Endothelial cell of umbilical vein (primary cell): ENCODE results near the gene C16orf86. TPM values are rescaled to one million over a fixed set of nuclear protein-coding genes. Genes with fewer than 3 reads are reported as not detected.

Source experiments
- BruUV-seq: library from RNA; stranded (reverse); fragments of 400-500 nt; replicated peaks from 2 replicates; lab custom pipeline; 2021; lab: Mats Ljungman, UMichigan
- CTCF ChIA-PET: fragments of 300-600, 350-600 bp; sonication (Branson Sonifier 250); formaldehyde crosslinking; loops from one replicate; lab custom pipeline; 2021; ENCODE audit warnings: antibody characterized with exemption, inconsistent platforms; lab: Charles Lee
- POLR2A ChIA-PET: fragments of 300-600, 350-600 bp; sonication (Branson Sonifier 250); formaldehyde crosslinking; loops from one replicate; lab custom pipeline; 2021; ENCODE audit warnings: antibody characterized with exemption, inconsistent platforms; lab: Charles Lee
- DNase-seq: peaks from one replicate; pipeline ENCODE4 v3.0.0-alpha.2; 2011; ENCODE audit warnings: low read depth, low spot score
- FAIRE-seq: peaks from 2 replicates; lab custom pipeline; 2011; peaks lifted over from hg19 to GRCh38; lab: Jason Lieb, UNC
- H2AFZ ChIP-seq: 2 replicates; pipeline ENCODE4 v1.6.0; 2012; ENCODE audit warnings: low read depth, low read length, control low read depth, inconsistent platforms
- H3K27ac ChIP-seq: 2 replicates; pipeline ENCODE4 v1.5.1; 2011; ENCODE audit warnings: low read depth, mild to moderate bottlenecking, control low read depth, low read length, moderate library complexity; ENCODE audit not compliant: insufficient read depth
- H3K27me3 ChIP-seq, 2 experiments: 2 replicates each; pipeline versions ENCODE4 v1.6.0 to v1.6.1; 2011; ENCODE audit warnings: low read length in 2 of 2, mixed read lengths in 1 of 2; ENCODE audit not compliant: control insufficient read depth in 2 of 2, insufficient read depth in 2 of 2
- H3K36me3 ChIP-seq, 2 experiments: 2 replicates in 1 of 2; 3 replicates in 1 of 2; pipeline ENCODE4 v1.5.1; 2011; ENCODE audit warnings: low read length in 2 of 2, mild to moderate bottlenecking in 1 of 2, moderate library complexity in 1 of 2; ENCODE audit not compliant: control insufficient read depth in 2 of 2, insufficient read depth in 2 of 2; ENCODE audit errors: extremely low read depth in 1 of 2
- H3K4me1 ChIP-seq: 3 replicates; pipeline ENCODE4 v1.5.1; 2011; ENCODE audit warnings: mild to moderate bottlenecking, low read length; ENCODE audit not compliant: control insufficient read depth, insufficient read depth; ENCODE audit errors: extremely low read depth
- H3K4me2 ChIP-seq: 2 replicates; pipeline ENCODE4 v1.6.1; 2011; ENCODE audit warnings: low read length, control low read depth, mixed read lengths; ENCODE audit not compliant: insufficient read depth
- H3K4me3 ChIP-seq, 3 experiments: fragments of 200-600 bp in 1 of 3; sonication (generic), shearing (Covaris generic) in 1 of 3; replicated peaks in 1 of 3; 2 replicates each; pipeline ENCODE4 v1.5.1; 2011 to 2016; ENCODE audit warnings: control low read depth in 3 of 3, low read length in 3 of 3, mild to moderate bottlenecking in 2 of 3, inconsistent platforms in 1 of 3, low read depth in 1 of 3, moderate library complexity in 1 of 3; ENCODE audit not compliant: insufficient read depth in 1 of 3
- H3K79me2 ChIP-seq: 2 replicates; pipeline ENCODE4 v1.6.0; 2012; ENCODE audit warnings: low read length, inconsistent platforms; ENCODE audit not compliant: control insufficient read depth, insufficient read depth
- H3K9ac ChIP-seq: replicated peaks from 2 replicates; pipeline ENCODE3; 2011; ENCODE audit warnings: low read length, control low read depth; ENCODE audit not compliant: insufficient read depth; ENCODE audit errors: extremely low read depth
- H3K9me1 ChIP-seq: replicated peaks from 3 replicates; pipeline ENCODE4 v1.6.0; 2011; ENCODE audit warnings: mild to moderate bottlenecking, low read length; ENCODE audit not compliant: control insufficient read depth, insufficient read depth; ENCODE audit errors: extremely low read depth
- H3K9me3 ChIP-seq: replicated peaks from 2 replicates; pipeline ENCODE4 v1.5.1; 2012; ENCODE audit warnings: low read length, inconsistent platforms; ENCODE audit not compliant: control insufficient read depth, insufficient read depth
- H4K20me1 ChIP-seq: replicated peaks from 2 replicates; pipeline ENCODE3; 2011; ENCODE audit warnings: mild to moderate bottlenecking, low read length; ENCODE audit not compliant: control insufficient read depth, insufficient read depth; ENCODE audit errors: extremely low read depth
- CTCF ChIP-seq, 2 donors: IDR thresholded peaks; 1 replicate in 1 of 2; 2 replicates in 1 of 2; pipeline ENCODE4 v1.5.1; 2011; ENCODE audit warnings: low read length in 2 of 2, mild to moderate bottlenecking in 2 of 2, moderate library complexity in 2 of 2, control low read depth in 1 of 2, inconsistent platforms in 1 of 2, low read depth in 1 of 2; ENCODE audit not compliant: insufficient read depth in 1 of 2; ENCODE audit errors: extremely low read depth in 1 of 2
- FOS ChIP-seq: IDR thresholded peaks from 2 replicates; pipeline ENCODE4 v1.6.1; 2011; ENCODE audit warnings: mild to moderate bottlenecking, low read length, moderate library complexity, borderline replicate concordance; ENCODE audit not compliant: insufficient read depth
- GATA2 ChIP-seq: IDR thresholded peaks from 2 replicates; pipeline ENCODE4 v1.7.0; 2011; ENCODE audit warnings: low read depth, mild to moderate bottlenecking, moderate library complexity, mixed read lengths, low read length; ENCODE audit not compliant: insufficient read length, insufficient read depth
- JUN ChIP-seq: IDR thresholded peaks from 2 replicates; pipeline ENCODE4 v1.6.1; 2011; ENCODE audit warnings: borderline replicate concordance, low read depth; ENCODE audit not compliant: insufficient read length, insufficient read depth
- MAX ChIP-seq: IDR thresholded peaks from 2 replicates; pipeline ENCODE4 v1.6.1; 2011; ENCODE audit not compliant: insufficient read depth, insufficient read length
- MYC ChIP-seq: IDR thresholded peaks from one replicate; pipeline ENCODE4 v1.6.1; 2011; ENCODE audit warnings: mild to moderate bottlenecking, low read depth, low read length
- POLR2AphosphoS5 ChIP-seq: IDR thresholded peaks from 2 replicates; pipeline ENCODE4 v1.6.1; 2012; ENCODE audit warnings: low read depth, mild to moderate bottlenecking, control low read depth, low read length, moderate library complexity; ENCODE audit not compliant: insufficient read depth
- dilution Hi-C: fragments of 300-500 bp; cut with MboI; formaldehyde crosslinking; loops from one replicate; pipeline ENCODE4 v1.15.0; 2019; ENCODE audit warnings: low sequenced_read_pairs; ENCODE audit not compliant: extremely low pct_ligation_motif_present
- intact Hi-C: fragments of 100-400 bp; cut with micrococcal nuclease; formaldehyde crosslinking; loops from one replicate; pipeline ENCODE4 v1.10.0; 2022
- polyA plus RNA-seq, 4 experiments: library from polyadenylated mRNA; depleted of rRNA in 3 of 4; stranded (reverse) in 3 of 4; unstranded in 1 of 4; fragments of >200 nt; gene quantifications; 2 replicates each; pipeline versions ENCODE4 v1.2.1 to v1.2.3, GENCODE V29; 2011 to 2012; ENCODE audit warnings: missing spikeins in 1 of 4
- total RNA-seq: library from RNA; stranded (reverse); gene quantifications from 2 replicates; pipeline ENCODE4 v1.2.3, GENCODE V29; 2021

The C16orf86 gene
- total and polyA plus RNA-seq, 2 donors (not counting 3 experiments of a cell fraction or from before 2014, with no cell fraction given) = 0.62 to 0.98 TPM

- H3K79me2 ChIP-seq = no peaks in the 10 kb centered on the region
- no peaks in the 10 kb centered on the region for H4K20me1 ChIP-seq
- peaks cover 5% of the 10 kb centered on the region for H3K4me1 ChIP-seq
- no peaks in the 10 kb centered on the region for H3K9me1 ChIP-seq
- H2AFZ ChIP-seq = no peak overlapping the region
- FAIRE-seq (no peak), DNase-seq (no peak)
- H3K9ac ChIP-seq = no peak overlapping the region
- no peaks in the 10 kb centered on the region for H3K9me3 ChIP-seq
- BruUV-seq = no TSS peak
- H3K4me3 ChIP-seq = no peak overlapping the region
- CTCF ChIA-PET = interaction anchor here (1.6 kb wide), 1 partner anchor 133 kb away, joined by 6 read pairs; no protein-coding TSS in a partner anchor
- POLR2A ChIA-PET = interaction anchor here (0.5 kb wide), 1 partner anchor 9 kb away, joined by 4 read pairs; no protein-coding TSS in a partner anchor
- no peak for TF ChIP-seq POLR2AphosphoS5
- TF ChIP-seq MYC = no peak
- no peak for TF ChIP-seq FOS
- no peak for TF ChIP-seq GATA2
- TF ChIP-seq JUN = no peak
- no peak for TF ChIP-seq MAX
- TF ChIP-seq CTCF (IDR thresholded peaks at IDR 0.05; ENCODE audit: extremely low read depth in 1 of 2, insufficient read depth in 1 of 2, low read depth in 1 of 2, low read length in 2 of 2) = no peak
- dilution Hi-C loops (no loop called here), intact Hi-C loops (no loop called here)
- H3K36me3 ChIP-seq = no peaks in the 10 kb centered on the region
- H3K4me2 ChIP-seq = no peak overlapping the region
- H3K27me3 ChIP-seq = peaks cover 34 to 35% of the 10 kb centered on the region in 2 experiments
- H3K27ac ChIP-seq = no peak overlapping the region
These were observed 12.7 kb upstream of the C16orf86 start for GRCh38 chr16:67653789-67654402.
